Muscle layer of colon (tissue), 2 donors: ENCODE results near the gene SORL1-AS1.
A peak's percentile ranks its signal among the peaks of the same experiment; 100 is the strongest.

Experiments
- H3K27ac ChIP-seq: one replicate; pipeline ENCODE4 v1.7.0; 2013; ENCODE audit warnings: low read depth, mild to moderate bottlenecking, low read length, moderate library complexity
- H3K27me3 ChIP-seq, 2 donors: one replicate each; pipeline ENCODE4 v1.7.0; 2013; ENCODE audit warnings: low read length in 2 of 2, mild to moderate bottlenecking in 2 of 2; ENCODE audit not compliant: insufficient read depth in 2 of 2, control insufficient read depth in 1 of 2
- H3K36me3 ChIP-seq: one replicate; pipeline ENCODE4 v1.7.0; 2013; ENCODE audit warnings: mild to moderate bottlenecking, low read length; ENCODE audit not compliant: insufficient read depth
- H3K4me1 ChIP-seq: one replicate; pipeline ENCODE4 v1.7.0; 2013; ENCODE audit warnings: mild to moderate bottlenecking, low read length; ENCODE audit not compliant: insufficient read depth
- H3K4me3 ChIP-seq, 2 donors: one replicate each; pipeline ENCODE4 v1.7.0; 2013; ENCODE audit warnings: low read length in 2 of 2, low read depth in 1 of 2, mild to moderate bottlenecking in 1 of 2, moderate library complexity in 1 of 2
- H3K9ac ChIP-seq: one replicate; pipeline ENCODE4 v1.7.0; 2013; ENCODE audit warnings: low read length
- H3K9me3 ChIP-seq: one replicate; pipeline ENCODE4 v1.7.0; 2013; ENCODE audit warnings: mild to moderate bottlenecking, low read length
- donor health status: abdominal sarcoma.
- donor health status: Adenocarcinoma of cecum.

The SORL1-AS1 gene

DNA sequence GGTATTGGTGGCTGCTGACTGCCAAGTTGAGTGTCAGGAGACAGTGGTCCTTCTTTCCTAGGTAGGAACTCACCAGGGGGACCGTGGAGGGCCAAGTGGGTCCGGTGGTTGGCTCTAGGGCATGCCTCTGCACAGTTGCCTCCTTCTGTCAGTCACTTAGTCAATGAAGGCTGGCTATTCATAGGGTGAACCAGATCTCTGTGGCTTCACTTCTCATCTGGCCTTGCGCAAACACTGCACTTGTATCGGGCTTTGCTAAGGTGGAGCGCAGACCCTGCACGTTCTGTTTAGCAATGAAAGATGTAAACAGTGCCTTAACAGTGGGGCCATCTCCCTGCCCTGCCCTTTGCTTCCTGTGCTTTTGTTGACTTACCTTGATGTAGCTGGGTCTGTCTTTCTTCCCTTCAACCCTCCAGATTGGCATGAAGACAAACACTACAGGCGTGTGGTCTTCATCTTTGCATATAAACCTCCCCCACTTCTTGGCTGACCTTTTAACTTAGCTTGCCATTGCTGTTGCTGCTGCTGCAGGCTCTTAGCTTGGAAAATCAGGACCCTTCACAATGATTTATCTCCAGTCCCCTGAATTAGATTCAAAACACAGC lies 6.7 kb upstream of the SORL1-AS1 start:
- Histone ChIP-seq H3K4me1 (peaks cover 21% of the 10 kb centered on the region), H3K36me3 (no peaks in the 10 kb centered on the region), H3K27me3 (no peaks in the 10 kb centered on the region), H3K9me3 (no peaks in the 10 kb centered on the region), H3K27ac (no peak overlapping the region), H3K9ac (no peak overlapping the region), H3K4me3 (no peak overlapping the region)

DNA sequence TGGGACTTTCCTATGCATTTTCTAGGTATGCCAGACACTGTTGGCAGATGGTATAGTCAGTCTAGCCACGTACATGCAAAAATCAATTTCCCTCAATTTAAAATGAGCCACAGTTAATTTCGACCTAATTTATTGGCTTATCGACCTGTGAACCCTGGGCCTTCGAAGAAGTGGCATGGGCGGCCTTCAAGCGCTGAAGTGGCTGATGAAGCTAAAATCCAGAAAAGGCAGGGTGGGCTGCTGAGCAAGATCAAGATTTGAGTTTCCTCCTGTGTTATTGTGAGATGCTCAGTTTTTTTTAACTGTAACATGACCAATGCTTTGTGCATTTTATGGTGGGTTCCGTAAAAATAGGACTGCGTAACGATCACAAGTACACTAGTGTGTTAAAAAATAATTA lies 5.8 kb upstream of the SORL1-AS1 start:
- Histone ChIP-seq H3K27ac (no peak overlapping the region), H3K36me3 (no peaks in the 10 kb centered on the region), H3K4me1 (peaks cover 13% of the 10 kb centered on the region), H3K9ac (no peak overlapping the region), H3K4me3 (no peak overlapping the region), H3K9me3 (no peaks in the 10 kb centered on the region), H3K27me3 (no peaks in the 10 kb centered on the region)

- Histone ChIP-seq H3K27me3 (no peaks in the 10 kb centered on the region), H3K4me3 (no peak overlapping the region), H3K9me3 (no peaks in the 10 kb centered on the region), H3K27ac (no peak overlapping the region), H3K9ac (no peak overlapping the region), H3K36me3 (no peaks in the 10 kb centered on the region), H3K4me1 (peaks cover 21% of the 10 kb centered on the region)
Observed at GRCh38 chr11:121456816-121457431, 4.2 kb upstream of the SORL1-AS1 start.

GRCh38 chr11:121456151-121456550 lies 3.4 kb upstream of the SORL1-AS1 start:
- no peak overlapping the region for H3K4me3 ChIP-seq
- no peaks in the 10 kb centered on the region for H3K27me3 ChIP-seq
- H3K9me3 ChIP-seq, result no peaks in the 10 kb centered on the region
- no peak overlapping the region for H3K27ac ChIP-seq
- H3K36me3 ChIP-seq, result no peaks in the 10 kb centered on the region
- peaks cover 27% of the 10 kb centered on the region for H3K4me1 ChIP-seq
- no peak overlapping the region for H3K9ac ChIP-seq

GRCh38 chr11:121455115-121455514 lies 2.3 kb upstream of the SORL1-AS1 start:
- no peak overlapping the region for H3K27ac ChIP-seq
- no peak overlapping the region for H3K4me3 ChIP-seq
- peaks cover 26% of the 10 kb centered on the region for H3K4me1 ChIP-seq
- H3K9me3 ChIP-seq, result no peaks in the 10 kb centered on the region
- no peak overlapping the region for H3K9ac ChIP-seq
- H3K27me3 ChIP-seq, result no peaks in the 10 kb centered on the region
- H3K36me3 ChIP-seq, result no peaks in the 10 kb centered on the region

GRCh38 chr11:121453589-121454299 lies 977 bp upstream of the SORL1-AS1 start:
- Histone ChIP-seq H3K27me3 (no peaks in the 10 kb centered on the region), H3K4me1 (peaks cover 15% of the 10 kb centered on the region), H3K9me3 (no peaks in the 10 kb centered on the region), H3K36me3 (no peaks in the 10 kb centered on the region), H3K9ac (no peak overlapping the region), H3K27ac (no peak overlapping the region), H3K4me3 (peak overlapping the region in 1 of 2 donors; percentile 73)

DNA sequence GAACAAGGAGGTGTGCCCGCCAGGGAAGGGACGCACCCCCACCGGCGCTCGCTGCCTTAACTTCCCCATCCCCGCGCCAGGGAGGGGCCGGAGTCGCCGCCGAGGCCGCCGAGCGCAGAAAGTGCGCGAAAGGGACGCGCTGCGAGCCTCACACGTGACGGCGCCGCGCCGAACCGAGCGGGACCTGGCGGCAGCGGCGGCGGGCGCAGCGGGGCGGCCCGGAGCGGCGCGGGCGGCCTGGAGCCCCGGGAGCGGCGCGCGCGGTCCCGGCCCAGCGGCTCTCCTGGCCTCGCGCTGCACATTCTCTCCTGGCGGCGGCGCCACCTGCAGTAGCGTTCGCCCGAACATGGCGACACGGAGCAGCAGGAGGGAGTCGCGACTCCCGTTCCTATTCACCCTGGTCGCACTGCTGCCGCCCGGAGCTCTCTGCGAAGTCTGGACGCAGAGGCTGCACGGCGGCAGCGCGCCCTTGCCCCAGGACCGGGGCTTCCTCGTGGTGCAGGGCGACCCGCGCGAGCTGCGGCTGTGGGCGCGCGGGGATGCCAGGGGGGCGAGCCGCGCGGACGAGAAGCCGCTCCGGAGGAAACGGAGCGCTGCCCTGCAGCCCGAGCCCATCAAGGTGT lies 670 bp downstream of the SORL1-AS1 start, which contains the start of gene SORL1:
Gene SORL1, plus strand, starts transcription at position 329 of the 623 bp plus-strand sequence. Its CDS starts 18 bp downstream, at position 347.
- Histone ChIP-seq H3K27me3 (no peaks in the 10 kb centered on the region), H3K4me3 (peak within 1 kb of the TSS; percentile 73 to 86), H3K9ac (peak within 1 kb of the TSS; percentile 14), H3K36me3 (no peaks in the 10 kb centered on the region), H3K9me3 (no peaks in the 10 kb centered on the region), H3K4me1 (peaks cover 15% of the 10 kb centered on the region), H3K27ac (peak within 1 kb of the TSS; percentile 69)

DNA sequence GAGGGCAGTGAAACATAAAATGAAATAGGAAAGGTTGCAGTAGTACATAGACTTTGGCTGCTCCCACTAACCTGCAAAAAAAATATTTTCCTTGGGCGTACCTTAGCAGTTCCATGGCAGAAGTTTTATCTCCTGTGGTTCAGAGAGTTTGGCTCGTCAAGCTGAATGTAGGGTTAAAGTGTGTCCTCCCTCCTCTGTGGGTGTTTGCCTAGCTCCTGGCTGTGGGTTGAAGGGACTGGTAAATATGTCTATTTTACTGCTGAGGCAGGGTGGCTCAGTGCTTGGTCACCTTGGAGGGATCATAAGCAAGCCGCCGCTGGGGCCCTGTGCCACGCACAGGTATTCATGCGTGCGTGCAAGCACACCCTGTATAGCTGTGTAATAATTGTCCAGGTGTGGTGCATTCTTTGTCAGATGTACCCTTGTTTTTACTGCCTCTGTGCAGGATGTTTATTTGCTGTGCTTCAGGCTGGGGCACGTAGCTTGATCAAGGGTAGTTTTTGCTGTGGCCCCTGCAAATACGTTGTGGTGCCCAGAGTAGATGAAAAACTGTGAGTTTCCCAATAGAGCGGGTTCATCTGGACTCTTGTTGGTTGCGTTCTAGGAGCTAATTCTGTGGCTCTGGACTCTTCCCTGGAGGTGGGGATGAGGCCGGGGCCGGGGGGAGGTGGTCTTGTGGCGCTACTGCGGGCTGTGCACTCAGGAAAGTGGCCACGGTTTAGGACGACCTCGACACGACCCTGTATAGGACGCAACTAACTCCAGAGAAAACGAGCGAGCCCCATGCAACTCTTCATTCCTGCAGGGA lies 1.4 kb downstream of the SORL1-AS1 start:
- Histone ChIP-seq H3K4me1 (peaks cover 15% of the 10 kb centered on the region), H3K9me3 (no peaks in the 10 kb centered on the region), H3K36me3 (no peaks in the 10 kb centered on the region), H3K27ac (peak overlapping the region; percentile 69), H3K9ac (no peak overlapping the region), H3K4me3 (peak overlapping the region; percentile 43 to 52), H3K27me3 (no peaks in the 10 kb centered on the region)

DNA sequence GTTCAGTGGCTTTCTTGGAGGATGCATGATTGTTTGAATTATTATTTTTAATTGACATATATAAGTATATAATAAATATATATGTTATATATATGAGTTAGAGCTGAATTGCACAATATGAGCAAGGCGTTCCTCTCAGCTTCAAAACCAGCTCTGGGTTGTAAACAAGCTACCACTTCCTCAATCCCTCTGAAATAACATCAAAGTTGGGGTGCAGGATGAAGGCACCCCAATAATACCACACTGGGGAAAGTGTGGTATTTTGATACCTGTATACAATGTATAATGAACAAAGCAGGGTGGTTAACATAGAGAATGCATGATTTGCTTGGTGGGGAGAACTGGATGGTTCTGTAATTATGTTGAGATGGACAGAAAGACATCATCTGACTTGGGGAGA lies 2.4 kb downstream of the SORL1-AS1 start:
- Histone ChIP-seq H3K4me1 (peaks cover 15% of the 10 kb centered on the region), H3K4me3 (no peak overlapping the region), H3K27me3 (no peaks in the 10 kb centered on the region), H3K9ac (no peak overlapping the region), H3K9me3 (no peaks in the 10 kb centered on the region), H3K27ac (no peak overlapping the region), H3K36me3 (no peaks in the 10 kb centered on the region)

GRCh38 chr11:121449626-121450025 lies 3.1 kb downstream of the SORL1-AS1 start:
- Histone ChIP-seq H3K4me1 (peaks cover 15% of the 10 kb centered on the region), H3K27ac (no peak overlapping the region), H3K9me3 (no peaks in the 10 kb centered on the region), H3K36me3 (no peaks in the 10 kb centered on the region), H3K9ac (no peak overlapping the region), H3K27me3 (no peaks in the 10 kb centered on the region), H3K4me3 (no peak overlapping the region)

GRCh38 chr11:121449123-121449522 lies 3.6 kb downstream of the SORL1-AS1 start:
- no peak overlapping the region for H3K27ac ChIP-seq
- H3K27me3 ChIP-seq, result no peaks in the 10 kb centered on the region
- peaks cover 15% of the 10 kb centered on the region for H3K4me1 ChIP-seq
- H3K9ac ChIP-seq, result no peak overlapping the region
- H3K9me3 ChIP-seq, result no peaks in the 10 kb centered on the region
- no peaks in the 10 kb centered on the region for H3K36me3 ChIP-seq
- no peak overlapping the region for H3K4me3 ChIP-seq
